Right atrium auricular region (tissue), 2 donors: ENCODE measurements around the gene WFIKKN2. TPM values are rescaled to one million over a fixed set of nuclear protein-coding genes. Genes with fewer than 3 reads are reported as not detected.
A peak's percentile ranks its signal among the peaks of the same experiment; 100 is the strongest.
"Not testable (repeated sequence)": the region's sequence is repeated elsewhere in the genome, so short reads cannot be mapped to it uniquely, and the experiment has no call there.

Source experiments
- DNase-seq: peaks from one replicate; pipeline ENCODE4 v3.0.0-alpha.2; 2019; ENCODE audit warnings: low spot score
- H3K27ac ChIP-seq, 2 donors: fragments of 200-600 bp; sonication (generic); 1 replicate in 1 of 2; 2 replicates in 1 of 2; pipeline ENCODE4 v1.5.1; 2016 to 2019
- H3K27me3 ChIP-seq, 2 donors: fragments of 200-600 bp; sonication (generic); one replicate each; pipeline versions ENCODE4 v1.5.1 to v1.6.0; 2017 to 2019
- H3K36me3 ChIP-seq: fragments of 200-600 bp; sonication (generic); one replicate; pipeline ENCODE4 v1.5.1; 2016
- H3K4me1 ChIP-seq, 2 donors: fragments of 200-600 bp; sonication (generic); one replicate each; pipeline versions ENCODE4 v1.5.1 to v1.6.0; 2017 to 2019
- H3K4me3 ChIP-seq, 2 donors: fragments of 200-600 bp; sonication (generic); 1 replicate in 1 of 2; 2 replicates in 1 of 2; pipeline ENCODE4 v1.5.1; 2017 to 2019; ENCODE audit warnings: mild to moderate bottlenecking in 1 of 2, moderate library complexity in 1 of 2
- H3K9me3 ChIP-seq, 2 donors: fragments of 200-600 bp; sonication (generic); one replicate each; pipeline ENCODE4 v1.5.1; 2019
- total RNA-seq, 2 donors: library from RNA; depleted of rRNA; stranded (reverse); fragments of >200 nt; gene quantifications; one replicate each; pipeline ENCODE4 v1.1.0, GENCODE V29; 2016
- TF ChIP-seq, protein P1 (sequence below), 2 donors: fragments of 200-600 bp; sonication (generic); IDR thresholded peaks; one replicate each; pipeline ENCODE4 v1.5.1; 2019; ENCODE audit warnings: antibody characterized with exemption in 2 of 2

Gene WFIKKN2
- total RNA-seq, 2 donors from 2014 or later = 0.26 to 0.31 TPM

DNA sequence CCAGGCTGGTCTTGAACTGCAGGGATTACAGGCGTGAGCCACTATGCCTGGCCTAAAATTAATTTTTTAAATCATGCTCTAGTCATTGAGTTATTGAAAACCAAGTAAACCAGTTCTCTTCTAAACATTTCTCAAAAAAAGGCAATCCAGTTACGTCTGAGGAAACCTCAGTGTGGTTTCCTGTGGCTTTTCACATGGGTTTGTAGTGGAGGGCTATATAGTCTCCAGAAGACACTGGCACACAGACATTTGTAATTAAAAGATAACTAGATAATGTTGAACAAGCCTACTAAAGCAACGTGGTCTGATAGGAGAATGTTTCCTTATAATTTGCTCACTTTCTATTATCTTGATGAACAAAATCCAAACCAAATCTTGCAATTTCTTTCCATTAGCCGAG, 36.0 kb downstream of the WFIKKN2 start:
- Histone ChIP-seq H3K36me3 (no peaks in the 10 kb centered on the region), H3K27ac (peak overlapping the region; percentile 14 to 60), H3K4me1 (peaks cover 0 to 32% of the 10 kb centered on the region in 2 donors), H3K9me3 (no peaks in the 10 kb centered on the region), H3K4me3 (no peak overlapping the region), H3K27me3 (no peaks in the 10 kb centered on the region)
- TF ChIP-seq, protein P1, sequence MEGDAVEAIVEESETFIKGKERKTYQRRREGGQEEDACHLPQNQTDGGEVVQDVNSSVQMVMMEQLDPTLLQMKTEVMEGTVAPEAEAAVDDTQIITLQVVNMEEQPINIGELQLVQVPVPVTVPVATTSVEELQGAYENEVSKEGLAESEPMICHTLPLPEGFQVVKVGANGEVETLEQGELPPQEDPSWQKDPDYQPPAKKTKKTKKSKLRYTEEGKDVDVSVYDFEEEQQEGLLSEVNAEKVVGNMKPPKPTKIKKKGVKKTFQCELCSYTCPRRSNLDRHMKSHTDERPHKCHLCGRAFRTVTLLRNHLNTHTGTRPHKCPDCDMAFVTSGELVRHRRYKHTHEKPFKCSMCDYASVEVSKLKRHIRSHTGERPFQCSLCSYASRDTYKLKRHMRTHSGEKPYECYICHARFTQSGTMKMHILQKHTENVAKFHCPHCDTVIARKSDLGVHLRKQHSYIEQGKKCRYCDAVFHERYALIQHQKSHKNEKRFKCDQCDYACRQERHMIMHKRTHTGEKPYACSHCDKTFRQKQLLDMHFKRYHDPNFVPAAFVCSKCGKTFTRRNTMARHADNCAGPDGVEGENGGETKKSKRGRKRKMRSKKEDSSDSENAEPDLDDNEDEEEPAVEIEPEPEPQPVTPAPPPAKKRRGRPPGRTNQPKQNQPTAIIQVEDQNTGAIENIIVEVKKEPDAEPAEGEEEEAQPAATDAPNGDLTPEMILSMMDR (IDR thresholded peaks at IDR 0.05) = no peak
- DNase-seq = no peak

DNA sequence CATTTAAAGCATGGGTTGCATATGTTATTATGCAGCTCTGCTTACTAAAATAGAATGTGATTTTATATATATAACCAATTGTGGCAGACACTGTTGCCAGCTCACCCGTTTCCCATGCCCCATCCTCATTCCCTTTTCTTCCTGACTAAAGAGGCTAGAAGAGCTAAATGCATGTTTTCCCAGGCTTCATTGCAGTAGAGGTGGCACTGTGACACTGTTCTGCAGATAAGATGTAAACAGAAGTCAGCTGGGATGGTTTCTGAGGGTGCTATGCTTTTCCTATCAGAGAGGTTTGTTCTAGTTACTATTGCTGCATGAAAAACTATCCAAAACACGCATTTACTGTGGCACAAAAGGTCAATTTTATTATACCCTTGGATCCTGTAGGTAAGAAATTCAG, 36.5 kb downstream of the WFIKKN2 start:
- H3K27me3 ChIP-seq = no peaks in the 10 kb centered on the region
- peak overlapping the region; percentile 14 to 60 for H3K27ac ChIP-seq
- peaks cover 0 to 32% of the 10 kb centered on the region in 2 donors for H3K4me1 ChIP-seq
- no peak for DNase-seq
- H3K4me3 ChIP-seq = no peak overlapping the region
- H3K36me3 ChIP-seq = no peaks in the 10 kb centered on the region
- H3K9me3 ChIP-seq = no peaks in the 10 kb centered on the region
- TF ChIP-seq, protein P1 (IDR thresholded peaks at IDR 0.05) = no peak

DNA sequence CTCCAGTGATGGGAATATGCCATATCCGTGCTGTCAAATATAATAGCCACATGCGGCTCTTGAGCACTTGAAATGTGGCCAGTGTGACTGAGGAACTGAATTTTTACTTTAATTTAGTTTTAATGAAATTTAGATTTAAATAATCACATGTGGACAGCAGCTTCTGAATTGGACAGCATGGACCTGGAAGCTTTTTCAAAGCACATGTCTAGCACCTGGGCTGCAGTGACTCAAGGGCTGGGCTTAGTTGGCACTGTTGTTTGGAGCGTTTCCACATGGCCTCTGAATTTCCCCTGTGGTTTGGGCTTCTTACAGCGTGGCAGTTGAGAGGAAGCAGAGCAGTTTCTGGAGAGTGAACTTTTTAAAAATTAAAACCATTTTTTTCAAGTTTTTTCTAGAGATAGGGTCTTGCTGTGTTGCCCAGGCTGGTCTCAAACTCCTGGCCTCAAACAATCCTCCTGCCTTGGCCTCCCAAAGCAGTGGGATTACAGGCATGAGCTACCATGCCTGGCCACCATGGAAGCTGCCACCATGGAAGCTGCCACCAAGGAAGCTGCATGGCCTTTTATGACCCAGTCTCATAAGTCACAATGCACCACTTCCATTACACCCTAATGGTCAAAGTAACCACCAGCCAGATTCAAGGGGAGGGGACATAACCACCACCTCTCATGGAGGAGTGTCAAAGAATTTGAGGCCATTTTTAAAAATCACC, 37.5 kb downstream of the WFIKKN2 start:
- no peaks in the 10 kb centered on the region for H3K27me3 ChIP-seq
- no peak overlapping the region for H3K4me3 ChIP-seq
- H3K27ac ChIP-seq = peak overlapping the region; percentile 14 to 60
- peaks cover 0 to 32% of the 10 kb centered on the region in 2 donors for H3K4me1 ChIP-seq
- DNase-seq = no peak
- TF ChIP-seq, protein P1 (IDR thresholded peaks at IDR 0.05) = no peak
- no peaks in the 10 kb centered on the region for H3K36me3 ChIP-seq
- H3K9me3 ChIP-seq = no peaks in the 10 kb centered on the region

DNA sequence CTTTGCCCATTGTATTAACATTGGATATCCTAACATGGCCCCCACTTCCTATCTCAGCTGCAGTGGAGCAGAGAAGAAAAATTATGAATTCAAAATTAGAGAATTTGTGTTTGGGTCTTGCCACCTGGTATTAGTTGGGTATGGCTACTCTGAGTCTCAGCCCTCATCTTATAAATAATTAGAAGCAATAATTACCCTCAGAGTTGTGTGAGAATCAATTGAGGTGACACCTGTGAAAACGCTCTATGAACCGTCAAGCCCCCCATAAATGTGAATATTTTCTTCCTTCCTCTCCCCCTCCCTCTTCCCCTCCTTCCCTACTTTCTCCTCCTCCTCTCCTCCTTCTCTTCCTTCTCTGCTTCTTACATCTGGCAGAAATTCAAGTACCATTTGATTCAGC, 39.7 kb downstream of the WFIKKN2 start:
- TF ChIP-seq, protein P1 (IDR thresholded peaks at IDR 0.05) = no peak
- DNase-seq = no peak
- peaks cover 0 to 3% of the 10 kb centered on the region in 2 donors for H3K9me3 ChIP-seq
- H3K4me3 ChIP-seq = no peak overlapping the region
- no peaks in the 10 kb centered on the region for H3K36me3 ChIP-seq
- no peaks in the 10 kb centered on the region for H3K27me3 ChIP-seq
- peaks cover 0 to 18% of the 10 kb centered on the region in 2 donors for H3K4me1 ChIP-seq
- no peak overlapping the region for H3K27ac ChIP-seq

DNA sequence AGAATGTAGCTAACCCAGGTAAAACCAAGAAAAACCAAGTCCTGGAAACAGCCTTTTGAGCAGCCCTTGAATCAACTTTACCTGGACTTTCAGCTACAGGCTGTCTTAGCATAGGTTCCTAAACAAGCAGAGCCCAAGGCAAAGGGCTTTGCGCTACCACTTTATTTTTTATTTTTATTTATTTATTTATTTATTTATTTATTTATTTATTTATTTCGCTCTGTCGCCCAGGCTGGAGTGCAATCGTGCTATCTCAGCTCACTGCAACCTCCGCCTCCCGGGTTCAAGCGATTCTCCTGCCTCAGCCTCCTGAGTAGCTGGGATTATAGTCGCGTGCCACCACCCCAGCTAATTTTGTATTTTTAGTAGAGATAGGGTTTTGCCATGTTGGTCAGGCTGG, 41.7 kb downstream of the WFIKKN2 start:
- H3K36me3 ChIP-seq, H3K27ac ChIP-seq, DNase-seq, H3K9me3 ChIP-seq, H3K27me3 ChIP-seq, H3K4me3 ChIP-seq: not testable (repeated sequence)
- H3K4me1 ChIP-seq = peaks cover 0 to 11% of the 10 kb centered on the region in 2 donors

DNA sequence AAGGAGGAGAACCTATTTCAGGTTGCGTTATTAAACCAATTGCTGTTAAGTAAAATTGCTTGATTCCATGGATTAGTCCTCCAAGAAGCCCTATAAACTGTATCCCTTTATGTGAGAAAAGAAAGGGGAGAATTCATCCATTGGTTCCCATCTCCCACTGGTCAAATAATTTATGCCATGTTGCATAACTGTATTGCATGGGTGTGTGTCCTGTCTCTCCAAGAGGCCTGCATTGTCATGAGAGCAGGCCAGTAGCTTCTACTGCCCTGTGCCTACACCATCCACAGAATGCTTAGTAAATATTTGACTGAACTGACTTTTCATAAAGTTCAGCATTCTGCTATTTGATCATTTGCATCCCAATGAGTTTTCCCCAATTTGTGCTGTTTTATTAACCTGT, 42.5 kb downstream of the WFIKKN2 start:
- TF ChIP-seq, protein P1 (IDR thresholded peaks at IDR 0.05) = no peak
- Histone ChIP-seq H3K36me3 (no peaks in the 10 kb centered on the region), H3K27ac (no peak overlapping the region), H3K27me3 (no peaks in the 10 kb centered on the region), H3K4me1 (peaks cover 0 to 4% of the 10 kb centered on the region in 2 donors), H3K9me3 (peaks cover 0 to 5% of the 10 kb centered on the region in 2 donors), H3K4me3 (no peak overlapping the region)
- no peak for DNase-seq
